GM21528 (cell line): ENCODE results near the gene SRD5A1.

Source experiments
- ATAC-seq: cut with Tn5 transposase; IDR thresholded peaks from one replicate; pipeline ENCODE4 v1.9.1; 2021; ENCODE audit warnings: mild to moderate bottlenecking, moderate library complexity; ENCODE audit not compliant: unreplicated experiment, low FRiP score

Gene SRD5A1

GRCh38 chr5:6680922-6681321, 47.7 kb downstream of the SRD5A1 start:
- no peak for ATAC-seq

DNA sequence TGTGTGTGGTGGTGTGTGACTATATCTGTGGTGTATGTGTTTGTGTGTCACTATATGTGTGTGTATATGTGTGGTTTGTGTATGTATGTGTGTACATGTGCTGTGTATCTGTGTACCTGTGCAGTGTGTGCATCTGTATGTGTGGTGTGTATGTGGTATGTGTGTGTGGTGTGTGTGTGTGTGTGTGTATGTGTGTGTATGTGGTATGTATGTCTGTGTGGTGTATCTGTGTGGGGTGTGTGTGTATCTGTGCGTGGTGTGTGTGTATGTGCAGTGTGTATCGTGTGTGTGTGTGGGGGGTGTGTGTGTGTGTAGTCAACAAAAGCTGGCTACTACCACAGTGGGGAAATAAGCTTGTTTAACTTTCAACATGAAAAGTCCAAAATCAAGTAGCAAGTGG, 48.4 kb downstream of the SRD5A1 start:
- no peak for ATAC-seq

- ATAC-seq, result no peak
These were observed 49.0 kb downstream of the SRD5A1 start for GRCh38 chr5:6682239-6682638.

DNA sequence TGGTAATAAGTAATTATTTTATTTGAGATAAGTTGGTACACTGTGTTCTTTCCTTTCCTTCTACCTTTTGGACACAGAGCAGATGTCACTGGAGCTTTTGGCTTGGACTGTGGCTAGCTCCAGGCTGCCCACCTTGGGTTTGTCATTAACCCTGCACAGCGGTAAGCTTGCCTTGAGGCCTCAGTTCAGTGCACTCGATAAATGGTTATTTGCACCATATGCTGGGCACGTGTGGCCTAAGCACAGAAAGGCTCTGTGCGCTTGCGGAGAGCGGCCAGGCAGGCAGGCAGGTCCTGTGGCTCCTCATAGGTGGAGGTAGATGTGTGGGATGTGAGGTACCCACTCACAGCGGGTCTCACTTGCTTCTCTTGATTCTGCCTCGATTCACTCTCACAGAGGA, 50.0 kb downstream of the SRD5A1 start:
- ATAC-seq, result no peak

DNA sequence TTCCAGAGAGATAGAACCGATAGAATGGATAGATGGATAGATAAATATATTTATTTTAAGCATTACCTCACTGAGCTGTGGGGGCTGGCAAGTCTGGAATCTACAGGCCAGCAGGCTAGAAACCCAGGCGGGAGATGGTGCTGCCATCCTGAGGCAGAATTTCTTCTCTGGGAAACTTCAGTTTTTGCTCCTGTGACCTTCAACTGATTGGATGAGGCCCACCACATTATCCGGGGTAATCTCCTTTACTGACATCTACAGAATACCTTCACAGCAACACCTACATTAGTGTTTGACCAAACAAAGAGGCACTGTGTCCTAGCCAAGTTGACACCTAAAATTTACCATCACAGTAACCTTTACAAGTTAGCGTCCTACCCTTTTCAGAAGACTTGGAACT, 50.8 kb downstream of the SRD5A1 start:
- no peak for ATAC-seq

GRCh38 chr5:6686501-6686900, 53.3 kb downstream of the SRD5A1 start:
- no peak for ATAC-seq

DNA sequence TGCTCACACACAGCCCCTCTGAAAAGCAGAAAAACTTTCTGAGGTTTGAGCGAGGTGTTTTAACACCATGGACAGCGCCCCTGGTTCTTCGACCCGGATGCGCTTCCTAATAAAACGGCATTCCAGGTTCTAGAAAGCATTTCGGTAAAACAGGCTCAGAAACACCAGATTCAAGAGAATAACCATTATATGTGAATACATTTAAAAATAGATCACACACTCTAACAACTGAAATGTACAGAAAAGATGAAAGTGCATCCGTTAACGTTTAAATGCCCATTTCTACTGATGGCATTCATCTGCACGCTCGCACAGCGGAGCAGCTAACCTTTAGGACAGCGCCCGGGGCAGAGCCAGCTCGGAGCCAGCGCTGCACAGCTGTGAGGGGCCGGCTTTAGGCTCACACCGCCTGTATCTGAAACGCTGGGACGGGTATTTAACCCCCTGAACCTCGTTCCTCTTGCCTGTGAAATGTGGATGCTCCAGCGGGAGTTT, 53.7 kb downstream of the SRD5A1 start:
- ATAC-seq, result no peak

GRCh38 chr5:6687505-6687904, 54.3 kb downstream of the SRD5A1 start:
- ATAC-seq, result no peak

GRCh38 chr5:6692906-6693305, 59.7 kb downstream of the SRD5A1 start:
- no peak for ATAC-seq

DNA sequence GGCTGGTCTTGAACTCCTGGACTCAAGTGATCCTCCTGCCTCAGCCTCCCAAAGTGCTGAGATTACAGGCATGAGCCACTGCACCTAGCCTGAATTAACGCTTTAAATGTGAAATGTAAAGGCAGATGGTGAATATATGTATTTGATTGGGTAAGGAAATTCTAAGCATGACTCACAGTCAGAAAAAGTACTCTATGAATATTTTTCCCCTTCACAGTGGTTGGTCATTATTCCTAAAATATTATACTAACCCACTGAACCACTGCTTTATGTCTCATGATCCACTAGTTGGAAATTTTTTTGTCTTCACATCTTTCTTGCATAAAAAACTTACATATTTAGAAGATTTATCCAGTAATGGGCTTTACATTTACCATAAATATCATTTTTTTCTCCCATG, 65.5 kb downstream of the SRD5A1 start:
- no peak for ATAC-seq

DNA sequence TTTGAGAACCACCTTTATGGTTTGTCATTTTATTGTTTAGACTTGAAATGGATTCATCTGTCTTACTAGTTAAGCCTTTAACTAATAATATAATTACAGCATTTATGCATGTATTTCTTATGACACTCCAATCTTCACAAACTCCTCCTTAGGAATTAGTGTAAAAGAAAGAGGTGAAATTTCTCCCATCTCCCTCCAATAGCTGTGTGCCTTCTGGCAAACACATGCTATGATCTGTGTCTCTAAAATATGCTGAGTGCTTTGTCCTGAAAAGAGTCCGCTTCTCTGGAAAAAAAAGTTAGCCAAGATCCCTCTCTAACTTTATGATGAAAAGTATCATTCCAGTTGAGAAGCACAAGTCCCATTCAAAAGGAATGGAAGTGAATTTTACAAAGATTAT, 66.1 kb downstream of the SRD5A1 start:
- no peak for ATAC-seq

DNA sequence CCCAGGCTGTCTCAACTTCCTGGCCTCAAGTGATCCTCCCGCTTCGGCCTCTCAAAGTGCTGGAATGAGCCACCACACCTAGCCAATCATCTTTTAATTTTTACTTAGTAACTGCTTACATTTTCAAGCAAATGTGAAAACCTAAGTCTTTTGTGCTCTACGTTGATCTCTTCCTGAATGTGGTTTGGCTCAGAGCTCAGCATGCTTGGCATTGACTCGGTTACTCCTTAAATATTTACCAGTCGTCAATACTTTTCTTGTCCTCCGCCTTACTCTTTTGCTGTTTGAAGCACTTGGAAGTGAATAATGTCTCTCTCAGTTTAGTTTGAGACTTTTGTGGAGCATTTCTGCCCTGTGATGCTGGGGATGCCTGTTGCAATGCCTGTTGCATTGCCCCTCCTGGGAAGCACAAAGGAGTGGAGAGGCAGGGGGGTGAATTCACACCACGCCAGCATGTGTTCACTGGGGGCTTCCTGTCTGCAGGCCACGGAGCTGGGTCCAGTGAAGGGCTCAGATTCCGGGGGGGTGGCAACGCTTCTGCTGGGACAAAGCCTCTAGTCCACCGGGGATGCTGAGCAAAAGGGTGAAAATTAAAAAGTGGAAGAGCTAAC, 66.9 kb downstream of the SRD5A1 start:
- no peak for ATAC-seq

GRCh38 chr5:6700685-6701355, 67.6 kb downstream of the SRD5A1 start:
- ATAC-seq, result no peak

DNA sequence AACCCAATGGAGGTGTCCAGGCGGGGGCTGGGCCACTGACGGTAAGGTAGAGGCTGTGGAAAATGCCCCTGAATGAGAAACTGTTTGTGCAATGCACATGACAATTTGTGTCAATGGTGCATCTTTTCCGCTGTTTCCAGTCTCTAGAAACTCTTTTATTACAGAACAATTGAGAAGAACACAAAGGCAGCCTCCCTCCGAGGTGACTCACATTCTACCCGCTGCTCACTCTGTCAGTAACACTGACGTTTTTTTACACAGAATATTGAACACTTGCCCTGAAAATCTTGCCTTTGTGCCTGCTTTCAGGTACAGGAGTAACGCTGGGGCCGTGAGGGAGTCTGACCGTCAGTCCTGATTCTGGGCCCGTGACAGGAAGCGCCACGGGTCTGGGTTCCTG, 68.3 kb downstream of the SRD5A1 start:
- no peak for ATAC-seq

DNA sequence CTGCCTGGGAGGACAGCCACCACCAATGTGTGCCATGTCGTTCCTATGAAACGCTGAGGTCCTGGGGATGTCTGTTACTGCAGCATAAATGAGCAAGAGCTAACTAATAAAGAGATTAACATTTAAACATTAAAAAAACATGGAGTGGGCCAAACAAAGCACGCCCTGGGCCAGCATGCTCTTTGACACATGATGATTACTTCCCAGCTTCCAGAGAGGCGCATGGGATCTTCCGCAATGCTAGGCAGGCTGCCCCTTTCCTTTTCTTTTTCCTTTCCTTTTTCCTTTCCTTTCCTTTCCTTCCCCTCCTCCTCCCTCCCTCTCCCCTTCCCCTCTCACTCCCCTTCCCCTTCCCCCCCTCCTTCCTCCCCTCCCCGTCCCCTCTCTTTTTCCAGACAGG, 69.4 kb downstream of the SRD5A1 start:
- ATAC-seq, result no peak

GRCh38 chr5:6703806-6704205, 70.6 kb downstream of the SRD5A1 start:
- ATAC-seq, result no peak

- ATAC-seq, result no peak
These were observed 71.2 kb downstream of the SRD5A1 start for GRCh38 chr5:6704361-6704851.

GRCh38 chr5:6705088-6705487, 71.8 kb downstream of the SRD5A1 start:
- peak; percentile 64 for ATAC-seq

DNA sequence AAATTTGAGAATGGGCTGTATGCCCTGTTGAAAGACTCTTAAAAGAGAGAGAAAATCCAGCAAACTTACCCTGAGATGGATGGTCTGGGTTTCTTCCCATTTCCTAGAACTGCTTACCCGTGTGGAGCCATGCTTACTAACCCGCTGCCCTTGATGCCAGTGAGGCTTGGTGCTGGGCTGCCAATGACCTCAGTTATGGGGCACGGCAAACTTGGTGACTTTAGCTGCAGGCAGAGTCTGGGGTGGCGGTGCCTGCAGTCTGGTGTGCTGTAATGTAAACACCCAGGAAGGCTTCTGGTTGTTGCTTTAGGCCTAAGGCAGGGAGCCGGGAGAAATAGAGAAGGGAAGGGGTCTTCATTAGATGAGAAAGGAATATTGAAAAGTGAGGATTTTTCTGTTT, 72.7 kb downstream of the SRD5A1 start:
- no peak for ATAC-seq

DNA sequence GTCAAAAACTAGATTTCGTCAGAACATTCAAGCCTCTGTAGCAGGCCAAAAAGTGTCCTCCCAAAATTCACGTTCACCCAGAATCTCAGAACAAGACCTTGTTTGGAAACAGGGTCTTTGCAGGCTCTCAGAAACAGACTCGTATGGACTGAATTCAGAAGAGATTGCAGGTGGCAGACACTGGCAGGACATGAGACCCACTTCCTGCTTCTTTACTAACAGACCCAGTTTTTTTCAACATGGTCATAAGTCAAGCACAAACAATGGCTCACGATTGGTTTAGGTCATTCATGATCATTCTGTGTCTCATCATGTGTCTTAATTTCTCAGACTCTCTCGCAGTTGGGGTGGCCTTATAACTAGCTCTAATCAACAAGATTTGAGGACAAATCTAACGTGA, 74.6 kb downstream of the SRD5A1 start:
- no peak for ATAC-seq

- no peak for ATAC-seq
These were observed 75.6 kb downstream of the SRD5A1 start for GRCh38 chr5:6708814-6709213.

- ATAC-seq, result no peak
These were observed 76.8 kb downstream of the SRD5A1 start for GRCh38 chr5:6710070-6710469.
